Colonic mucosa (tissue), 4 donors: ENCODE results near the gene SMCO4. TPM values are rescaled to one million over a fixed set of nuclear protein-coding genes. Genes with fewer than 3 reads are reported as not detected.

Source experiments
- DNase-seq: peaks from one replicate; pipeline ENCODE4 v3.0.0-alpha.2; 2020
- H3K27ac ChIP-seq: fragments of 200-600 bp; one replicate; pipeline ENCODE4 v1.8.0; 2021
- H3K27me3 ChIP-seq: fragments of 200-600 bp; one replicate; pipeline ENCODE4 v1.8.0; 2021
- H3K36me3 ChIP-seq: fragments of 200-600 bp; one replicate; pipeline ENCODE4 v1.8.0; 2021
- H3K4me1 ChIP-seq: fragments of 200-600 bp; one replicate; pipeline ENCODE4 v1.8.0; 2021; ENCODE audit warnings: mild to moderate bottlenecking
- H3K4me3 ChIP-seq: fragments of 200-600 bp; one replicate; pipeline ENCODE4 v1.8.0; 2021
- H3K9ac ChIP-seq, 2 donors: one replicate each; pipeline ENCODE4 v1.7.0; 2013; ENCODE audit warnings: control low read depth in 2 of 2, low read depth in 2 of 2, low read length in 2 of 2
- H3K9me3 ChIP-seq: fragments of 200-600 bp; one replicate; pipeline ENCODE4 v1.8.0; 2021
- CTCF ChIP-seq: fragments of 200-600 bp; IDR thresholded peaks from one replicate; pipeline ENCODE4 v1.8.0; 2022; ENCODE audit warnings: antibody characterized with exemption, mild to moderate bottlenecking
- intact Hi-C: fragments of 100-400 bp; cut with DNase I; formaldehyde crosslinking; loops from one replicate; pipeline ENCODE4 v1.14.1; 2022
- total RNA-seq, 2 donors: library from RNA; stranded (reverse); fragmentation: NEBNext Ultra II Directional in 1 of 2; extraction: Animal tissue kit (Norgen Biotek cat#: 25700) in 1 of 2; gene quantifications; one replicate each; pipeline ENCODE4 v1.2.1, GENCODE V29; 2021
- donor health status: healthy.
- donor health status: DM: no; HTN: no; CAD: no.
- donor health status: DM: no; HTN: no; CAD: no.

SMCO4 gene
- total RNA-seq, 2 donors from 2014 or later: 47.2 to 73.7 TPM

- H3K36me3 ChIP-seq: no peaks in the 10 kb centered on the region
- peaks cover 18% of the 10 kb centered on the region for H3K4me1 ChIP-seq
- intact Hi-C loops: no loop called here
- no peak overlapping the region for H3K27ac ChIP-seq
- no peak overlapping the region for H3K4me3 ChIP-seq
- no peak for TF ChIP-seq CTCF
- H3K9me3 ChIP-seq: no peaks in the 10 kb centered on the region
- no peak for DNase-seq
- no peak overlapping the region for H3K9ac ChIP-seq
- H3K27me3 ChIP-seq: no peaks in the 10 kb centered on the region
Measured at GRCh38 chr11:93528252-93528651, 14.9 kb downstream of the SMCO4 start.

- TF ChIP-seq CTCF: no peak
- peak overlapping the region; percentile 4 for H3K27ac ChIP-seq
- intact Hi-C loops: no loop called here
- no peak overlapping the region for H3K4me3 ChIP-seq
- no peaks in the 10 kb centered on the region for H3K9me3 ChIP-seq
- no peak for DNase-seq
- H3K4me1 ChIP-seq: peaks cover 18% of the 10 kb centered on the region
- H3K9ac ChIP-seq: no peak overlapping the region
- H3K36me3 ChIP-seq: no peaks in the 10 kb centered on the region
- no peaks in the 10 kb centered on the region for H3K27me3 ChIP-seq
Measured at GRCh38 chr11:93526641-93527583, 16.3 kb downstream of the SMCO4 start.

GRCh38 chr11:93526346-93526633 is 16.9 kb downstream of the SMCO4 start:
- H3K36me3 ChIP-seq: no peaks in the 10 kb centered on the region
- H3K27me3 ChIP-seq: no peaks in the 10 kb centered on the region
- no peak overlapping the region for H3K9ac ChIP-seq
- H3K4me1 ChIP-seq: peaks cover 18% of the 10 kb centered on the region
- H3K27ac ChIP-seq: no peak overlapping the region
- no peaks in the 10 kb centered on the region for H3K9me3 ChIP-seq
- no peak overlapping the region for H3K4me3 ChIP-seq
- intact Hi-C loops: no loop called here
- no peak for TF ChIP-seq CTCF
- DNase-seq: no peak

DNA sequence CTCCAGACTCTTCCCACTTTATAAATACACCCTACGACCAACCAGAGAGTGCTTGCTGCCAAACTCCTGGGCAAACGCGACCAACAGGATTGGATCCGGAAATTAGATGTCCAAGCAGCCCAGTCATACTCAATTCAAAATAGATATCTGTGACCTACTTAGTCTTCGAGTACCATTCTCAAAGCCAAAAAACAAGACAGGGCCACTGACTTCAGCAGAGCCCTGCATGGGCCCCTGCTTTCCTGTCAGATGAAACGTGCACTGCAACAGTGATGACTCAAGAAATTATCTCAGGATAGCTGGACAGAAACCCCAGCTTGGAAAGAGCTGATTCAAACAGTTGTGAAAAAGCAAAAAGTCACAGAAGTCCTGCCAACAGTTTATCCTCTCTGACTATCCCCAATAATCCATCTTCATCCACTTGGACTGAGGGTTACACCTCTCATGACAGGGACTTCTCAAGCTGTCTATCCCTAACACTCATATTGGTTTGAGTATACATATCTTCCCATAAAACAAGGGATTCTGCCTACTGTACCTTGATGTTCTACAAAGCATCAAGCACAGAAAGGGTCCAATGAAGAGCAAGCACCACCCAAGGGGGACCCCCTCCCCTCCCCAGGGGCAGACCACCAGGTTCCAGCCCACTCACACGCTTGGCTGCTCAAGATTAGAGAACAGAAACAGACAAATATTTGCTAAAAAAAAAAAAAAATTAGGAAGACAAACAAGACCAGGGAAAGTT is 17.4 kb downstream of the SMCO4 start:
- no peaks in the 10 kb centered on the region for H3K36me3 ChIP-seq
- H3K9me3 ChIP-seq: no peaks in the 10 kb centered on the region
- TF ChIP-seq CTCF: no peak
- no peak for DNase-seq
- H3K9ac ChIP-seq: no peak overlapping the region
- H3K27ac ChIP-seq: no peak overlapping the region
- H3K4me3 ChIP-seq: no peak overlapping the region
- H3K27me3 ChIP-seq: no peaks in the 10 kb centered on the region
- intact Hi-C loops: no loop called here
- peaks cover 17% of the 10 kb centered on the region for H3K4me1 ChIP-seq

DNA sequence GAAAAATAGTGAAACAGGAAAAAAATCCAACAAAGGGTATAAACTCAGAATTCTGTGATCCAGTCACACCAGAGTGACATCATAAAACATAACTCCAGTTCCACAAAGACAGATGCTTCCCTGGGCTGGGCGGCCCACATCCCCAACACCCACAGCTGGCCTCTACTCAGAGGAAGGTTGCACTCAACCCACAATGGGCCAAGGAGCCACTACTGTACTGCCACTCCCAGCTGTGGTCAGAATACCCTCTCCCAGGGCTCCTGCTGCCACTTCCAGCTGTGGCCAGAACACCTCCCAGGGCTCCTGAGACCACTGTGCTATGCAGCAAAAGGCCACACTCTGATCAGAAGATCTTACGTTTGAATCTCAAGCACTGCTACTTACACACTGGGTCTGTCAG is 18.3 kb downstream of the SMCO4 start:
- Histone ChIP-seq H3K9me3 (no peaks in the 10 kb centered on the region), H3K4me3 (no peak overlapping the region), H3K36me3 (no peaks in the 10 kb centered on the region), H3K27ac (no peak overlapping the region), H3K9ac (no peak overlapping the region), H3K27me3 (no peaks in the 10 kb centered on the region), H3K4me1 (peaks cover 10% of the 10 kb centered on the region)
- DNase-seq: no peak
- no peak for TF ChIP-seq CTCF
- intact Hi-C loops: no loop called here
